Measurements from ENCODE around the gene C20orf144. TPM values are rescaled to one million over a fixed set of nuclear protein-coding genes. Genes with fewer than 3 reads are reported as not detected.

Gene C20orf144
- total and polyA plus RNA-seq, 9 of the 15 experiments (the other 6 are each of a cell fraction or from before 2014, with no cell fraction given): 0.04 to 0.23 (median 0.11) TPM; not detected in 2

- H4K20me1 ChIP-seq (replicated peaks; ENCODE audit: control insufficient read depth, insufficient read depth, low read length): peaks cover 18% of the 10 kb centered on the region; the same call in 1 of the 2 replicates
- peak; percentile 26 for ATAC-seq
- no peaks in the 10 kb centered on the region for H3K27me3 ChIP-seq (ENCODE audit: control insufficient read depth in 2 of 2, insufficient read depth in 2 of 2, low read length in 2 of 2)
- TF ChIP-seq ZNF551 (CRISPR knock-in tag; IDR thresholded peaks at IDR 0.05): no peak
- TF ChIP-seq RBFOX2 (IDR thresholded peaks at IDR 0.05; ENCODE audit: low read depth, low read length): peak; percentile 31; the same call in 1 of the 2 replicates
- no peak for TF ChIP-seq ZNF431 (CRISPR knock-in tag; IDR thresholded peaks at IDR 0.05)
- peak; percentile 11; the same call in 1 of the 2 replicates for TF ChIP-seq POLR2AphosphoS2 (IDR thresholded peaks at IDR 0.05; ENCODE audit: low read length)
- peak; percentile 36 for TF ChIP-seq POLR2B (IDR thresholded peaks at IDR 0.05; ENCODE audit: low read depth, partially characterized antibody)
- TF ChIP-seq ZZZ3 (IDR thresholded peaks at IDR 0.05): no peak
- peak; percentile 43 for TF ChIP-seq POLR2A (conservative IDR thresholded peaks at IDR 0.05)
- no peak for TF ChIP-seq ZBTB49 (CRISPR knock-in tag; IDR thresholded peaks at IDR 0.05; ENCODE audit: borderline replicate concordance)
- no peak for TF ChIP-seq ZNF79 (CRISPR knock-in tag; IDR thresholded peaks at IDR 0.05; ENCODE audit: low read depth)
- no peak for TF ChIP-seq HMGXB4 (CRISPR knock-in tag; IDR thresholded peaks at IDR 0.05)
- TF ChIP-seq POLR2G (IDR thresholded peaks at IDR 0.05; ENCODE audit: low read depth, low read length): peak; percentile 73
- TF ChIP-seq CBFA2T3 (IDR thresholded peaks at IDR 0.05): no peak
- TF ChIP-seq ZNF778 (CRISPR knock-in tag; IDR thresholded peaks at IDR 0.05): no peak
- TF ChIP-seq STAT5B (CRISPR knock-in tag; IDR thresholded peaks at IDR 0.05): no peak
- TF ChIP-seq ELF4 (CRISPR knock-in tag; IDR thresholded peaks at IDR 0.05): no peak
- peak overlapping the region in 1 of 2 experiments; percentile 43; a peak in 2 of 4 replicates for H3K9ac ChIP-seq (ENCODE audit: insufficient read depth in 1 of 2, low read depth in 2 of 2, low read length in 2 of 2)
- H3K9me3 ChIP-seq (replicated peaks; ENCODE audit: control insufficient read depth, insufficient read depth, low read depth, low read length): no peaks in the 10 kb centered on the region
- no TSS peak for BruUV-seq (replicated peaks)
- no peak overlapping the region for H3K27ac ChIP-seq (ENCODE audit: extremely low read depth, low read depth, low read length)
- WGBS (ENCODE audit: insufficient coverage, low coverage, missing lambda C conversion rate): 55% methylated on average over 12 of the region's 14 CpGs
- peaks cover 6 to 38% of the 10 kb centered on the region in 2 experiments; a peak in 3 of 5 replicates for H3K4me1 ChIP-seq (replicated peaks in 1 of 2; ENCODE audit: control insufficient read depth in 2 of 2, insufficient read depth in 2 of 2, low read length in 2 of 2)
- FAIRE-seq: no peak
- DNase-seq (ENCODE audit: extremely low read depth in 1 of 4, low spot score in 3 of 4): peak in 1 of 4 experiments; percentile 12
- intact Hi-C loops (cut with micrococcal nuclease): loop anchor here (5.0 kb wide), 1 partner anchor 252 kb away; the partner anchor contains the start of gene CDK5RAP1
- in situ Hi-C loops (cut with MboI): loop anchor here (5.0 to 10.0 kb wide), 2 partner anchors 202 to 240 kb away; no protein-coding TSS in a partner anchor
- H3K4me3 ChIP-seq: no peak overlapping the region
- H3K36me3 ChIP-seq (ENCODE audit: control insufficient read depth, insufficient read depth, low read length): peaks cover 35% of the 10 kb centered on the region; the same call in 1 of the 3 replicates
- H3K4me2 ChIP-seq (ENCODE audit: insufficient read depth, low read length): no peak overlapping the region
- POLR2A ChIA-PET: interaction anchor here (0.7 to 4.5 kb wide), 3 partner anchors 9 to 343 kb away, joined by 3 to 51 read pairs (median 4); partner anchors contain the start of gene ACTL10
- peaks cover 5% of the 10 kb centered on the region for H3K9me1 ChIP-seq (ENCODE audit: control insufficient read depth, insufficient read depth, low read length)
- H3K79me2 ChIP-seq (ENCODE audit: control insufficient read depth, insufficient read depth, low read length): no peaks in the 10 kb centered on the region
- CTCF ChIA-PET (ENCODE audit: low intra/inter-chr PET ratio): no interaction called here
- H2AFZ ChIP-seq (ENCODE audit: low read depth, low read length): no peak overlapping the region
These were observed 7.4 kb upstream of the C20orf144 start for GRCh38 chr20:33654680-33655161.

Measured in K562 (cell line).